WTC11 (cell line): ENCODE results near the gene SYCP2L. TPM values are rescaled to one million over a fixed set of nuclear protein-coding genes. Genes with fewer than 3 reads are reported as not detected.

Source experiments
- ATAC-seq: fragments of 200-7000 bp; cut with Tn5 transposase; 2 replicates; pipeline ENCODE4 v1.10.0; 2021; ENCODE audit warnings: mild to moderate bottlenecking, moderate library complexity
- CTCF ChIA-PET: fragments of 300-600 bp; sonication (Branson Sonifier 250); formaldehyde crosslinking; loops from one replicate; lab custom pipeline; 2021; ENCODE audit warnings: antibody characterized with exemption; lab: Charles Lee
- POLR2A ChIA-PET: fragments of 350-600 bp; sonication (Branson Sonifier 250); formaldehyde crosslinking; loops from one replicate; lab custom pipeline; 2021; ENCODE audit warnings: antibody characterized with exemption; lab: Charles Lee
- DNase-seq: peaks from one replicate; pipeline ENCODE4 v3.0.0; 2021; ENCODE audit warnings: low spot score
- H3K27ac Mint-ChIP-seq: 2 replicates; pipeline ENCODE4 v1.8.0; 2021; ENCODE audit warnings: mixed read lengths
- H3K27me3 Mint-ChIP-seq: 2 replicates; pipeline ENCODE4 v1.8.0; 2021; ENCODE audit warnings: low read depth, mild to moderate bottlenecking, moderate library complexity, mixed read lengths
- H3K36me3 Mint-ChIP-seq: 2 replicates; pipeline ENCODE4 v1.8.0; 2021; ENCODE audit warnings: mixed read lengths
- H3K4me1 Mint-ChIP-seq: 2 replicates; pipeline ENCODE4 v1.8.0; 2022; ENCODE audit warnings: mixed read lengths
- H3K4me3 Mint-ChIP-seq: 2 replicates; pipeline ENCODE4 v1.8.0; 2021; ENCODE audit warnings: mild to moderate bottlenecking, moderate library complexity, mixed read lengths
- H3K9me3 Mint-ChIP-seq: 2 replicates; pipeline ENCODE4 v1.8.0; 2021; ENCODE audit warnings: mixed read lengths
- ESRRA ChIP-seq: sonication (generic); formaldehyde crosslinking; IDR thresholded peaks from 2 replicates; pipeline ENCODE4 v1.8.1; 2022; ENCODE audit warnings: mild to moderate bottlenecking, missing genetic modification reagents, borderline replicate concordance
- FOXJ3 ChIP-seq: sonication (generic); formaldehyde crosslinking; IDR thresholded peaks from 2 replicates; pipeline ENCODE4 v1.9.0; 2021; ENCODE audit warnings: missing genetic modification reagents, mild to moderate bottlenecking, borderline replicate concordance
- HMGA2 ChIP-seq: fragments of 250-450 bp; sonication (Bioruptor Pico); IDR thresholded peaks from 2 replicates; pipeline ENCODE4 v1.4.0; 2021; ENCODE audit warnings: mild to moderate bottlenecking, moderate library complexity
- NFATC4 ChIP-seq: fragments of 250-450 bp; sonication (Bioruptor Pico); IDR thresholded peaks from 2 replicates; pipeline ENCODE4 v1.9.0; 2021; ENCODE audit warnings: mild to moderate bottlenecking
- NR1H2 ChIP-seq: sonication (generic); formaldehyde crosslinking; IDR thresholded peaks from 2 replicates; pipeline ENCODE4 v1.9.0; 2021; ENCODE audit warnings: mild to moderate bottlenecking, moderate library complexity, missing genetic modification reagents
- OVOL2 ChIP-seq: fragments of 250-450 bp; sonication (Bioruptor Pico); IDR thresholded peaks from 2 replicates; pipeline ENCODE4 v1.9.0; 2021; ENCODE audit warnings: mild to moderate bottlenecking, borderline replicate concordance
- SOX15 ChIP-seq: fragments of 250-450 bp; sonication (Bioruptor Pico); IDR thresholded peaks from 2 replicates; pipeline ENCODE4 v1.9.0; 2021; ENCODE audit warnings: mild to moderate bottlenecking
- SP1 ChIP-seq: sonication (generic); formaldehyde crosslinking; conservative IDR thresholded peaks from 2 replicates; pipeline ENCODE4 v1.8.1; 2022; ENCODE audit warnings: missing genetic modification reagents
- TCF7 ChIP-seq: sonication (generic); formaldehyde crosslinking; IDR thresholded peaks from 2 replicates; pipeline ENCODE4 v1.8.0; 2022; ENCODE audit warnings: mild to moderate bottlenecking, low read depth, missing genetic modification reagents, moderate library complexity
- TP53 ChIP-seq: sonication (generic); formaldehyde crosslinking; IDR thresholded peaks from 2 replicates; pipeline ENCODE4 v1.8.1; 2023; ENCODE audit warnings: mild to moderate bottlenecking, missing genetic modification reagents
- ZBTB21 ChIP-seq: sonication (generic); formaldehyde crosslinking; IDR thresholded peaks from 2 replicates; pipeline ENCODE4 v1.8.1; 2023; ENCODE audit warnings: mild to moderate bottlenecking, missing genetic modification reagents, borderline replicate concordance
- ZNF121 ChIP-seq: sonication (generic); formaldehyde crosslinking; IDR thresholded peaks from 2 replicates; pipeline ENCODE4 v1.8.0; 2023; ENCODE audit warnings: missing genetic modification reagents
- ZNF263 ChIP-seq: sonication (generic); formaldehyde crosslinking; IDR thresholded peaks from 2 replicates; pipeline ENCODE4 v1.8.1; 2022; ENCODE audit warnings: low read depth, mild to moderate bottlenecking, moderate library complexity, missing genetic modification reagents
- ZNF396 ChIP-seq: fragments of 250-450 bp; sonication (Bioruptor Pico); IDR thresholded peaks from 2 replicates; pipeline ENCODE4 v1.8.0; 2021; ENCODE audit warnings: mild to moderate bottlenecking, moderate library complexity, borderline replicate concordance
- total RNA-seq: library from RNA; stranded (reverse); gene quantifications from 3 replicates; pipeline ENCODE4 v1.2.3, GENCODE V29; 2021
- TF ChIP-seq, protein P1 (sequence below): sonication (generic); formaldehyde crosslinking; IDR thresholded peaks from 2 replicates; pipeline ENCODE4 v1.8.1; 2022; ENCODE audit warnings: mild to moderate bottlenecking, moderate library complexity, missing genetic modification reagents
- TF ChIP-seq, protein P2 (sequence below): sonication (generic); formaldehyde crosslinking; conservative IDR thresholded peaks from 2 replicates; pipeline ENCODE4 v1.8.1; 2023; ENCODE audit warnings: mild to moderate bottlenecking, low read depth, missing genetic modification reagents, moderate library complexity
- TF ChIP-seq, protein P3 (sequence below): sonication (generic); formaldehyde crosslinking; IDR thresholded peaks from 2 replicates; pipeline ENCODE4 v1.8.0; 2022; ENCODE audit warnings: mild to moderate bottlenecking, missing genetic modification reagents
- TF ChIP-seq, protein P4 (sequence below): sonication (generic); formaldehyde crosslinking; IDR thresholded peaks from 2 replicates; pipeline ENCODE4 v1.8.1; 2022; ENCODE audit warnings: low read depth, mild to moderate bottlenecking, moderate library complexity, missing genetic modification reagents, borderline replicate concordance
- TF ChIP-seq, protein P5 (sequence below): fragments of 250-450 bp; sonication (Bioruptor Pico); IDR thresholded peaks from 2 replicates; pipeline ENCODE4 v1.9.0; 2021; ENCODE audit warnings: mild to moderate bottlenecking, borderline replicate concordance
- TF ChIP-seq, protein P6 (sequence below): fragments of 250-450 bp; sonication (Bioruptor Pico); conservative IDR thresholded peaks from 2 replicates; pipeline ENCODE4 v1.9.0; 2021; ENCODE audit warnings: mild to moderate bottlenecking
- TF ChIP-seq, protein P7 (sequence below): fragments of 250-450 bp; sonication (Bioruptor Pico); IDR thresholded peaks from 2 replicates; pipeline ENCODE4 v1.9.0; 2021; ENCODE audit warnings: moderate library complexity, mild to moderate bottlenecking, inconsistent platforms, borderline replicate concordance

Gene SYCP2L
- total RNA-seq, 1 experiment from 2014 or later, result 5.4 TPM

DNA sequence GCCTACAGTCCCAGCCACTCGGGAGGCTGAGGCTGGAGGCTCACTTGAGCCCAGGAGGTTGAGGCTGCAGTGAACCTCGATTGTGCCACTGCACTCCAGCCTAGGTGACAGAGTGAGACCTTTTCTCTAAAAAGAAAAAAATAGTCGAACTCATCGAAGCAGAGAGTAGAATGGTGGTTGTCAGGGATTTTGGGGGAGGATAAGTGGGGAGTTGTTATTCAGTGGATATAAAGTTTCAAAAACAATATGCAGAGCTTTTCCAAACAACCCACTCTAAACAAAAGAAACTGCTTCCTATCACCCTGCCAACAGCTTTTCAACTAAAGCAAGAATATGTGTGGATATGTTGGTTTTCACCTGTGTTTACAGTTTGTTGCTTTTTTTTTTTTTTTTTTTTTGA, 37.0 kb upstream of the SYCP2L start (continued):
- TF ChIP-seq, protein P1, sequence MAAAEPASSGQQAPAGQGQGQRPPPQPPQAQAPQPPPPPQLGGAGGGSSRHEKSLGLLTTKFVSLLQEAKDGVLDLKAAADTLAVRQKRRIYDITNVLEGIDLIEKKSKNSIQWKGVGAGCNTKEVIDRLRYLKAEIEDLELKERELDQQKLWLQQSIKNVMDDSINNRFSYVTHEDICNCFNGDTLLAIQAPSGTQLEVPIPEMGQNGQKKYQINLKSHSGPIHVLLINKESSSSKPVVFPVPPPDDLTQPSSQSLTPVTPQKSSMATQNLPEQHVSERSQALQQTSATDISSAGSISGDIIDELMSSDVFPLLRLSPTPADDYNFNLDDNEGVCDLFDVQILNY, result no peak
- TF ChIP-seq, protein P2, sequence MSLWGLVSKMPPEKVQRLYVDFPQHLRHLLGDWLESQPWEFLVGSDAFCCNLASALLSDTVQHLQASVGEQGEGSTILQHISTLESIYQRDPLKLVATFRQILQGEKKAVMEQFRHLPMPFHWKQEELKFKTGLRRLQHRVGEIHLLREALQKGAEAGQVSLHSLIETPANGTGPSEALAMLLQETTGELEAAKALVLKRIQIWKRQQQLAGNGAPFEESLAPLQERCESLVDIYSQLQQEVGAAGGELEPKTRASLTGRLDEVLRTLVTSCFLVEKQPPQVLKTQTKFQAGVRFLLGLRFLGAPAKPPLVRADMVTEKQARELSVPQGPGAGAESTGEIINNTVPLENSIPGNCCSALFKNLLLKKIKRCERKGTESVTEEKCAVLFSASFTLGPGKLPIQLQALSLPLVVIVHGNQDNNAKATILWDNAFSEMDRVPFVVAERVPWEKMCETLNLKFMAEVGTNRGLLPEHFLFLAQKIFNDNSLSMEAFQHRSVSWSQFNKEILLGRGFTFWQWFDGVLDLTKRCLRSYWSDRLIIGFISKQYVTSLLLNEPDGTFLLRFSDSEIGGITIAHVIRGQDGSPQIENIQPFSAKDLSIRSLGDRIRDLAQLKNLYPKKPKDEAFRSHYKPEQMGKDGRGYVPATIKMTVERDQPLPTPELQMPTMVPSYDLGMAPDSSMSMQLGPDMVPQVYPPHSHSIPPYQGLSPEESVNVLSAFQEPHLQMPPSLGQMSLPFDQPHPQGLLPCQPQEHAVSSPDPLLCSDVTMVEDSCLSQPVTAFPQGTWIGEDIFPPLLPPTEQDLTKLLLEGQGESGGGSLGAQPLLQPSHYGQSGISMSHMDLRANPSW, result no peak
- no peak for TF ChIP-seq NR1H2 (CRISPR knock-in tag)
- TF ChIP-seq, protein P3, sequence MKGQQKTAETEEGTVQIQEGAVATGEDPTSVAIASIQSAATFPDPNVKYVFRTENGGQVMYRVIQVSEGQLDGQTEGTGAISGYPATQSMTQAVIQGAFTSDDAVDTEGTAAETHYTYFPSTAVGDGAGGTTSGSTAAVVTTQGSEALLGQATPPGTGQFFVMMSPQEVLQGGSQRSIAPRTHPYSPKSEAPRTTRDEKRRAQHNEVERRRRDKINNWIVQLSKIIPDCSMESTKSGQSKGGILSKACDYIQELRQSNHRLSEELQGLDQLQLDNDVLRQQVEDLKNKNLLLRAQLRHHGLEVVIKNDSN (CRISPR knock-in tag), result no peak
- TF ChIP-seq HMGA2 (CRISPR knock-in tag), result no peak
- no peak for TF ChIP-seq NFATC4 (CRISPR knock-in tag)
- TF ChIP-seq, protein P4, sequence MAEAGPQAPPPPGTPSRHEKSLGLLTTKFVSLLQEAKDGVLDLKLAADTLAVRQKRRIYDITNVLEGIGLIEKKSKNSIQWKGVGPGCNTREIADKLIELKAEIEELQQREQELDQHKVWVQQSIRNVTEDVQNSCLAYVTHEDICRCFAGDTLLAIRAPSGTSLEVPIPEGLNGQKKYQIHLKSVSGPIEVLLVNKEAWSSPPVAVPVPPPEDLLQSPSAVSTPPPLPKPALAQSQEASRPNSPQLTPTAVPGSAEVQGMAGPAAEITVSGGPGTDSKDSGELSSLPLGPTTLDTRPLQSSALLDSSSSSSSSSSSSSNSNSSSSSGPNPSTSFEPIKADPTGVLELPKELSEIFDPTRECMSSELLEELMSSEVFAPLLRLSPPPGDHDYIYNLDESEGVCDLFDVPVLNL, result no peak
- no peak for TF ChIP-seq ZNF396 (CRISPR knock-in tag)
- no peak for TF ChIP-seq FOXJ3 (CRISPR knock-in tag)

DNA sequence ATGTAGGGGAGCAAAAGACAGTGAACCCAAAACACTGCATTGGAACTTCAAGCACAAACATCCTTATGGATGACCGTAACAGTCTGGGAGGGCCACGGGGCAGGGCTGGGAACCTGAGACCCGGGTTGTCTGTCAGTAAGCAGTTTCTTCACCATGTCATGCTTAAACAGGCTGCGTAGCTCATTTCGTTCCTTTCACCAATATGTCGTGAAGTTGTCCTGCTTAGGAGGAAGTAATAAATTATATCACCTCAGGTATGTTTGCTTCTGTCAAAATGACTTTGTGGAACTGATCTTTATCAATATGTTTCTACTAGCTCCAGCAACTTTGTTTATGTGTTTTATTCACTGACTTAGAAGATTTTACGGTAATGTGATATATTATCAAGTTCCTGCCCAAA, 36.1 kb upstream of the SYCP2L start:
- H3K4me1 Mint-ChIP-seq, result peaks cover 4% of the 10 kb centered on the region
- peaks cover 17% of the 10 kb centered on the region for H3K36me3 Mint-ChIP-seq
- peaks cover 30% of the 10 kb centered on the region for H3K9me3 Mint-ChIP-seq
- no peak overlapping the region for H3K27ac Mint-ChIP-seq
- DNase-seq (no peak), ATAC-seq (no peak)
- POLR2A ChIA-PET, result interaction anchor here (0.6 kb wide), 1 partner anchor 1705 kb away, joined by 3 read pairs; no protein-coding TSS in a partner anchor
- H3K27me3 Mint-ChIP-seq, result peaks cover 7% of the 10 kb centered on the region
- TF ChIP-seq TCF7 (CRISPR knock-in tag) (no peak), ZBTB21 (CRISPR knock-in tag) (no peak), SOX15 (no peak), ZNF121 (CRISPR knock-in tag) (no peak), ZNF263 (CRISPR knock-in tag) (no peak), OVOL2 (CRISPR knock-in tag) (no peak), TP53 (CRISPR knock-in tag) (no peak), ESRRA (CRISPR knock-in tag) (no peak), SP1 (no peak)
- TF ChIP-seq, protein P5, sequence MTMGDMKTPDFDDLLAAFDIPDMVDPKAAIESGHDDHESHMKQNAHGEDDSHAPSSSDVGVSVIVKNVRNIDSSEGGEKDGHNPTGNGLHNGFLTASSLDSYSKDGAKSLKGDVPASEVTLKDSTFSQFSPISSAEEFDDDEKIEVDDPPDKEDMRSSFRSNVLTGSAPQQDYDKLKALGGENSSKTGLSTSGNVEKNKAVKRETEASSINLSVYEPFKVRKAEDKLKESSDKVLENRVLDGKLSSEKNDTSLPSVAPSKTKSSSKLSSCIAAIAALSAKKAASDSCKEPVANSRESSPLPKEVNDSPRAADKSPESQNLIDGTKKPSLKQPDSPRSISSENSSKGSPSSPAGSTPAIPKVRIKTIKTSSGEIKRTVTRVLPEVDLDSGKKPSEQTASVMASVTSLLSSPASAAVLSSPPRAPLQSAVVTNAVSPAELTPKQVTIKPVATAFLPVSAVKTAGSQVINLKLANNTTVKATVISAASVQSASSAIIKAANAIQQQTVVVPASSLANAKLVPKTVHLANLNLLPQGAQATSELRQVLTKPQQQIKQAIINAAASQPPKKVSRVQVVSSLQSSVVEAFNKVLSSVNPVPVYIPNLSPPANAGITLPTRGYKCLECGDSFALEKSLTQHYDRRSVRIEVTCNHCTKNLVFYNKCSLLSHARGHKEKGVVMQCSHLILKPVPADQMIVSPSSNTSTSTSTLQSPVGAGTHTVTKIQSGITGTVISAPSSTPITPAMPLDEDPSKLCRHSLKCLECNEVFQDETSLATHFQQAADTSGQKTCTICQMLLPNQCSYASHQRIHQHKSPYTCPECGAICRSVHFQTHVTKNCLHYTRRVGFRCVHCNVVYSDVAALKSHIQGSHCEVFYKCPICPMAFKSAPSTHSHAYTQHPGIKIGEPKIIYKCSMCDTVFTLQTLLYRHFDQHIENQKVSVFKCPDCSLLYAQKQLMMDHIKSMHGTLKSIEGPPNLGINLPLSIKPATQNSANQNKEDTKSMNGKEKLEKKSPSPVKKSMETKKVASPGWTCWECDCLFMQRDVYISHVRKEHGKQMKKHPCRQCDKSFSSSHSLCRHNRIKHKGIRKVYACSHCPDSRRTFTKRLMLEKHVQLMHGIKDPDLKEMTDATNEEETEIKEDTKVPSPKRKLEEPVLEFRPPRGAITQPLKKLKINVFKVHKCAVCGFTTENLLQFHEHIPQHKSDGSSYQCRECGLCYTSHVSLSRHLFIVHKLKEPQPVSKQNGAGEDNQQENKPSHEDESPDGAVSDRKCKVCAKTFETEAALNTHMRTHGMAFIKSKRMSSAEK (CRISPR knock-in tag), result no peak
- TF ChIP-seq, protein P6, sequence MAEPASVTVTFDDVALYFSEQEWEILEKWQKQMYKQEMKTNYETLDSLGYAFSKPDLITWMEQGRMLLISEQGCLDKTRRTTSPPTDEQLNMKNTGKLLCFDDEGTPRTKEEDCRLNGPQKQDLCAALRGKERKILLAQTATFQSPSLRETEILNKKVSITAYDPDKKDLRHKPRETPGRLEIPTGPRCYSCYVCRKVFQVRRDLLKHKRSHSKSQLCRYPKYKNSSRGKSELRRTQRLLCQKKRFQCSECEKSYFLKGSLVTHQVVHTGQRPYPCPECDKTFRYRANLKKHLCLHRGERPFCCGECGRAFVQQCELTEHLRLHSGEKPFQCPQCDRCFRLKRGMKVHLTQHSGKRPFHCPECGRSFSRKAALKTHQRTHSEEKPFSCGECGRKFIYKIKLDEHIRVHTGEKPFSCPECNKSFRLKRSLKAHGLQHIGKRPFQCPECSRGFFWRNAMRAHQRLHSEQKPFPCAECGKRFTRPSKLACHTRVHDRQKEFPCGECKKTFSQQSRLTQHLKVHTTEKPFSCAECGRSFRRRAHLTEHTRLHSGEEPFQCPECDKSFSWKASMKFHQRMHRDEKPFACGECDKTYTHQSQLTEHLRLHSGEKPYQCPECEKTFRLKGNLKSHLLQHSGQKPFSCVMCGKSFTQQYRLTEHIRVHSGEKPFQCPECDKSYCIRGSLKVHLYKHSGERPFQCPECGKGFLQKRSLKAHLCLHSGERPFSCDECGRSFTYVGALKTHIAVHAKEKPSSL (CRISPR knock-in tag), result no peak
- TF ChIP-seq, protein P2, result no peak
- TF ChIP-seq, protein P7, sequence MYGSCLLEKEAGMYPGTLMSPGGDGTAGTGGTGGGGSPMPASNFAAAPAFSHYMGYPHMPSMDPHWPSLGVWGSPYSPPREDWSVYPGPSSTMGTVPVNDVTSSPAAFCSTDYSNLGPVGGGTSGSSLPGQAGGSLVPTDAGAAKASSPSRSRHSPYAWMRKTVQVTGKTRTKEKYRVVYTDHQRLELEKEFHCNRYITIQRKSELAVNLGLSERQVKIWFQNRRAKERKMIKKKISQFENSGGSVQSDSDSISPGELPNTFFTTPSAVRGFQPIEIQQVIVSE (CRISPR knock-in tag), result no peak
- H3K4me3 Mint-ChIP-seq, result no peak overlapping the region
- CTCF ChIA-PET, result no interaction called here
